ENCODE measurements around the gene AGPAT3. TPM values are rescaled to one million over a fixed set of nuclear protein-coding genes. Genes with fewer than 3 reads are reported as not detected.

The AGPAT3 gene, protein sequence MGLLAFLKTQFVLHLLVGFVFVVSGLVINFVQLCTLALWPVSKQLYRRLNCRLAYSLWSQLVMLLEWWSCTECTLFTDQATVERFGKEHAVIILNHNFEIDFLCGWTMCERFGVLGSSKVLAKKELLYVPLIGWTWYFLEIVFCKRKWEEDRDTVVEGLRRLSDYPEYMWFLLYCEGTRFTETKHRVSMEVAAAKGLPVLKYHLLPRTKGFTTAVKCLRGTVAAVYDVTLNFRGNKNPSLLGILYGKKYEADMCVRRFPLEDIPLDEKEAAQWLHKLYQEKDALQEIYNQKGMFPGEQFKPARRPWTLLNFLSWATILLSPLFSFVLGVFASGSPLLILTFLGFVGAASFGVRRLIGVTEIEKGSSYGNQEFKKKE
- total RNA-seq, result 40.4 TPM

DNA sequence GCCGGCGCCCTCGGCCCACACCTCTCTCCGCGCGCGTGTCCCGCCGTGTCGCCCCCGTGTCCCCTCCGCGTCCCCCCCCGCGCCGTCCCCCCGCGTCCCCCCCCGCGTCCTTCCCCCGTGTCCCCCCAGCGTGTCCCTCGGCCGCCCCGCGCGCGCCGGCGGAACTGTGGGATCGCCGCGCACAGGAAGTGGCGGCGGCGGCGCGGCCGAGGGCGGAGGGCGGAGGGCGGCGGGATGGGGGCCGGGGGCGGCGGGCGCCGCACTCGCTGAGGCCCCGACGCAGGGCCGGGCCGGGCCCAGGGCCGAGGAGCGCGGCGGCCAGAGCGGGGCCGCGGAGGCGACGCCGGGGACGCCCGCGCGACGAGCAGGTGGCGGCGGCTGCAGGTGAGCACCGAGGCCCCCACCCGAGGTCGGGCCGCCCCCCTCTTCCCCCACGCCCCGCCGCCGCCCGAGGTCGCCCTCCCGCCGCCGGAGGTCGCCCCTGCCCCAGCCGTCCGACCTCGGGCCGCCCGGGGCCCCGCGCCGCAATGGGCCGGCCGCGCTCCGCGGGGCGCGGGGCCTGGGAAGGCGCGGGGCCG is at the start of gene AGPAT3:
TSS of gene AGPAT3 (plus strand) at position 262 of the 578 bp plus-strand sequence. CDS start 94,459 bp downstream, outside the sequence.

GRCh38 chr21:44011579-44012473 is 146.8 kb downstream of the AGPAT3 start, which contains the start of gene TRAPPC10:
Gene TRAPPC10, plus strand, starts transcription at chr21:44012309. Its CDS starts 185 bp downstream, at chr21:44012494.

Small RNA genes lying within 50 kb of the gene (small RNA-seq; reads per million reads assigned to genes)
- not detected for gene RNU6-1150P (ENCODE audit: low replicate concordance)
- gene RNU6-859P (ENCODE audit: low replicate concordance), result not detected

Other genes with a start within 250 kb of the AGPAT3 start
- gene HSF2BP, start 205.7 kb upstream of the AGPAT3 start, total RNA-seq, result 4.1 TPM
- 23.5 TPM for gene RRP1B, start 205.7 kb upstream of the AGPAT3 start, total RNA-seq
- gene PDXK, start 146.1 kb upstream of the AGPAT3 start, total RNA-seq, result 39.8 TPM
- 7.2 TPM for gene CSTB, start 88.9 kb upstream of the AGPAT3 start, total RNA-seq
- gene RRP1, start 75.6 kb upstream of the AGPAT3 start, total RNA-seq, result 19.4 TPM
- gene TRAPPC10, start 147.1 kb downstream of the AGPAT3 start, total RNA-seq, result 29.7 TPM
- gene PWP2, start 242.2 kb downstream of the AGPAT3 start, total RNA-seq, result 8.1 TPM